Subcutaneous abdominal adipose tissue (tissue), 5 donors: Measurements from ENCODE around the gene LCE3A.
A peak's percentile ranks its signal among the peaks of the same experiment; 100 is the strongest.
"Not testable (repeated sequence)": the region's sequence is repeated elsewhere in the genome, so short reads cannot be mapped to it uniquely, and the experiment has no call there.

Experiments used
- H3K27ac ChIP-seq: one replicate; pipeline ENCODE4 v1.7.0; 2013; ENCODE audit warnings: low read depth, mild to moderate bottlenecking, inconsistent platforms, low read length, moderate library complexity
- H3K27me3 ChIP-seq, 5 donors: one replicate each; pipeline ENCODE4 v1.7.0; 2013; ENCODE audit warnings: low read length in 5 of 5, inconsistent platforms in 1 of 5; ENCODE audit not compliant: control insufficient read depth in 5 of 5, insufficient read depth in 4 of 5
- H3K36me3 ChIP-seq, 5 donors: one replicate each; pipeline ENCODE4 v1.7.0; 2013; ENCODE audit warnings: low read length in 5 of 5; ENCODE audit not compliant: control insufficient read depth in 5 of 5, insufficient read depth in 5 of 5
- H3K4me1 ChIP-seq, 5 donors: one replicate each; pipeline ENCODE4 v1.7.0; 2013; ENCODE audit warnings: low read length in 5 of 5, mild to moderate bottlenecking in 3 of 5, moderate library complexity in 1 of 5; ENCODE audit not compliant: control insufficient read depth in 5 of 5, insufficient read depth in 5 of 5
- H3K4me3 ChIP-seq, 5 donors: one replicate each; pipeline ENCODE4 v1.7.0; 2013; ENCODE audit warnings: low read length in 5 of 5, low read depth in 1 of 5
- H3K9ac ChIP-seq, 5 donors: one replicate each; pipeline ENCODE4 v1.7.0; 2013; ENCODE audit warnings: low read length in 5 of 5, mild to moderate bottlenecking in 4 of 5, moderate library complexity in 3 of 5
- H3K9me3 ChIP-seq, 5 donors: one replicate each; pipeline ENCODE4 v1.7.0; 2013; ENCODE audit warnings: low read length in 5 of 5; ENCODE audit not compliant: control insufficient read depth in 5 of 5
- donor health status: healthy.
- donor health status: healthy.
- donor health status: healthy.
- donor health status: healthy.
- donor health status: healthy.

The LCE3A gene

DNA sequence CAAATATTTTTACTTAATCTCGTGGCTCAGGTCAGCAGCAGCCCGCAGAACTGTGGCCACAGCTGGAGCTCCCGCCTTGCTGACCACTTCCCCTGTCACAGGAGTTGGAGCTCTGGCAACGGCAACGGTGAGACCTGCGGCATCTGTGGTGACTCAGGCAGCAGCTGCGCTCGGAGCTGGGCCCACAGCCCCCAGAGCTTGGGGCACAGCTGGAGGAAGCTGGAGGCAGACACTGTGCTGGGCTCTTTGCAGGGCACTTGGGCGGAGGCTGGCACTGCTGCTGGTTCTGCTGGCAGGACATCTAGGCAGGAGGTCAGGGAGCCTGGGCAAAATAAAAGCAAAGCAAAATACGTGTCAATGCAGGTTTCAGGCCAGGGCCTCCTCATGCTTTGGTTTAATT is at the start of gene LCE3A:
Gene LCE3A, minus strand, starts transcription at position 301 of the 400 bp plus-strand sequence. Its CDS starts 0 bp downstream, at position 301.
- peak within 1 kb of the TSS in 1 of 5 donors; percentile 1 for H3K9ac ChIP-seq
- H3K4me1 ChIP-seq = peaks cover 0 to 30% (median 23%) of the 10 kb centered on the region in 5 donors
- no peaks in the 10 kb centered on the region for H3K36me3 ChIP-seq
- peak within 1 kb of the TSS; percentile 75 for H3K27ac ChIP-seq
- peaks cover 9 to 24% (median 23%) of the 10 kb centered on the region in 5 donors for H3K9me3 ChIP-seq
- peak within 1 kb of the TSS in 3 of 5 donors; percentile 5 to 23 (median 16) for H3K4me3 ChIP-seq
- H3K27me3 ChIP-seq = no peaks in the 10 kb centered on the region

- H3K27me3 ChIP-seq = peaks cover 0 to 7% (median 0%) of the 10 kb centered on the region in 5 donors
Measured at GRCh38 chr1:152667648-152668047, 44.7 kb upstream of the LCE3A start.

GRCh38 chr1:152666171-152666570 is 43.3 kb upstream of the LCE3A start:
- H3K9ac ChIP-seq, H3K4me1 ChIP-seq, H3K9me3 ChIP-seq, H3K27ac ChIP-seq, H3K27me3 ChIP-seq, H3K36me3 ChIP-seq, H3K4me3 ChIP-seq: not testable (repeated sequence)

More at GRCh38 chr1:152667648-152668047, 44.7 kb upstream of the LCE3A start:
- Histone ChIP-seq H3K9me3 (no peaks in the 10 kb centered on the region), H3K9ac (no peak overlapping the region), H3K27ac (no peak overlapping the region), H3K36me3 (no peaks in the 10 kb centered on the region), H3K4me1 (no peaks in the 10 kb centered on the region), H3K4me3 (no peak overlapping the region)

DNA sequence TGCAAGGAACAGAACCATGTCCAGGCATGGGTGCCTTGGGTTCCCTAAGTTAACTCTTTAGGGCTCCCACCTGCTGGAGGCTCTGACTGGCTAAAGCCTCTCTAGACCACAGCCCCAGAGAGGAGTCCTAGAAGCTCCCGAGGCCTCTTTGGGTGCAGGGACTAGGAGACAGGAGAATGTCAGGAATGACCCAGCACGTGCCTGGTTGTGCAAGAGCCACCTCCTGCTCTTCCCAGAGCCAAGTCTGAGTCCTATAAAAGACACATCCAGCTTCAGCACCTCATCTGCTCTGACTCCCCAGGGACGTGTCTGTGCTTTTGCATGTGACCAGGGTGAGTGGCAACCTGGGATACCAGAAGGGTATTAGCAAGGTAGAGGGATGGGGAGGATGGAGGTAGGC is 40.2 kb upstream of the LCE3A start, which contains the start of gene LCE2D:
Gene LCE2D, plus strand, starts transcription at position 283 of the 400 bp plus-strand sequence. CDS start 726 bp downstream, outside the sequence.
- H3K4me3 ChIP-seq = no peak within 1 kb of the TSS
- H3K27me3 ChIP-seq = peaks cover 0 to 7% (median 0%) of the 10 kb centered on the region in 5 donors
- H3K9me3 ChIP-seq = no peaks in the 10 kb centered on the region
- H3K9ac ChIP-seq = no peak within 1 kb of the TSS
- no peaks in the 10 kb centered on the region for H3K36me3 ChIP-seq
- no peaks in the 10 kb centered on the region for H3K4me1 ChIP-seq
- H3K27ac ChIP-seq = no peak within 1 kb of the TSS

DNA sequence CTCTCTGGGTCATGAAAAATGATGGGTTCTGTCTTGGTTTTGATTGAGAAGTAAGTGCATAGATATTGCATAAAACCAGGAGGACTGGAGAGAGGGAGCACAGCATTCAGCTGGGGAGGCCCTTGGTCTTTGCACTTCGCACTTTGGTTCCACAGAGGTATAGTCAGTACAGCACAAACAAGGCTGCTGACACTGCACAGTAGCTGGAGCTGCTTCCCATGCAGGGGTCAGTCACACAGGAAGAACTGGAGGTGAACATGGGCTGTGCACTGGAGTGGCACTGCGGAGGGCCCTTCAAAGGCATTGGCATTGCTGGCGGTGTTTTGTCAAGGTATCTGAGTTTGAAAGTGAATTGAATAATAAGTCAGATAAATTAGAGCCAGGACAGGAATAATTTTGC is 35.7 kb upstream of the LCE3A start:
- Histone ChIP-seq H3K4me1 (no peaks in the 10 kb centered on the region), H3K36me3 (no peaks in the 10 kb centered on the region), H3K27me3 (peaks cover 0 to 7% (median 0%) of the 10 kb centered on the region in 5 donors), H3K9me3 (no peaks in the 10 kb centered on the region), H3K9ac (no peak overlapping the region), H3K4me3 (no peak overlapping the region), H3K27ac (no peak overlapping the region)

DNA sequence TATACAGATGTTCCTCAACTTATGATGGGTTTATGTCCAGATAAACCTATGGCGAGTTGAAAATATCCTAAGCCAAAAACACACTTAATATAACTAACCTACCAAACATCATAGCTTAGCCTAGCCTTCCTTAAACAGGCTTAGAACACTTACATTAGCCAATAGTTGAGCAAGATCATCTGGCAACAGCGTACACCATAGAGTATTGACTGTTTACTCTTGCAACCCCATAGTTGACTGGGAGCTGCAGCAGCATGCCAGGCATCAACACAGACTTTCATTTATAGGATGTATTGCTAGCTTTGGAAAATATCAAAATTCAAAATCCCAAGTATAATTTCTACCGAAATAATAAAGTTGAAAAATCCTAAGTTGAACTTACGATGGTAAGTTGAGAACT is 34.8 kb upstream of the LCE3A start:
- H3K27ac ChIP-seq = no peak overlapping the region
- no peaks in the 10 kb centered on the region for H3K36me3 ChIP-seq
- no peaks in the 10 kb centered on the region for H3K9me3 ChIP-seq
- no peaks in the 10 kb centered on the region for H3K4me1 ChIP-seq
- H3K27me3 ChIP-seq = no peaks in the 10 kb centered on the region
- no peak overlapping the region for H3K4me3 ChIP-seq
- H3K9ac ChIP-seq = no peak overlapping the region

- no peaks in the 10 kb centered on the region for H3K27me3 ChIP-seq
- H3K4me1 ChIP-seq = no peaks in the 10 kb centered on the region
- H3K4me3 ChIP-seq = no peak overlapping the region
- H3K9me3 ChIP-seq = no peaks in the 10 kb centered on the region
- H3K9ac ChIP-seq = no peak overlapping the region
- H3K36me3 ChIP-seq = no peaks in the 10 kb centered on the region
- H3K27ac ChIP-seq = no peak overlapping the region
Measured at GRCh38 chr1:152656459-152656858, 33.6 kb upstream of the LCE3A start.

DNA sequence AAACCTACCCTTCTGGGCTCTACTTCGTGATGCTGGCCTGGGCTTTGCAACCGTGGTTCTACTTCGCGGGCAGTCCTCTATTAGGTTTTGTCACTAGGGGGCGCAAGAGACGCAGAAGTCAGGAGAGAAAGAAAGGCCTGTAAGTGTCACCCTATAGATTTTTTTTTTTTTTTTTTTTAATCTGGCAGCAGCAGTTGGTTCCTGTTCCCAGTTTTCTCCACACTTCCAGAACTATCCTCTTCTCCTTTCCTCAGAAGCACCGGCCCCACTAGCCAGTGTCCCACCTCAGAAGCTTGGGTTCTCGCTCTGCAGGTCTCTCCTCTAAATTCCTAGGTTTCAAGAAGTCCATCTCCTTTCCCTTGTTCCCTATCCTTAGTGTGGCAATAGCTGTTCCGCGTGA is 31.2 kb upstream of the LCE3A start:
- no peak overlapping the region for H3K27ac ChIP-seq
- no peaks in the 10 kb centered on the region for H3K36me3 ChIP-seq
- H3K9me3 ChIP-seq = no peaks in the 10 kb centered on the region
- H3K27me3 ChIP-seq = no peaks in the 10 kb centered on the region
- H3K9ac ChIP-seq = no peak overlapping the region
- H3K4me3 ChIP-seq = no peak overlapping the region
- no peaks in the 10 kb centered on the region for H3K4me1 ChIP-seq

GRCh38 chr1:152646656-152647055 is 23.8 kb upstream of the LCE3A start:
- no peak overlapping the region for H3K4me3 ChIP-seq
- no peak overlapping the region for H3K27ac ChIP-seq
- H3K9ac ChIP-seq = no peak overlapping the region
- H3K27me3 ChIP-seq = peaks cover 0 to 3% (median 0%) of the 10 kb centered on the region in 5 donors
- no peaks in the 10 kb centered on the region for H3K36me3 ChIP-seq
- H3K4me1 ChIP-seq = peaks cover 0 to 14% (median 9%) of the 10 kb centered on the region in 5 donors
- H3K9me3 ChIP-seq = no peaks in the 10 kb centered on the region

DNA sequence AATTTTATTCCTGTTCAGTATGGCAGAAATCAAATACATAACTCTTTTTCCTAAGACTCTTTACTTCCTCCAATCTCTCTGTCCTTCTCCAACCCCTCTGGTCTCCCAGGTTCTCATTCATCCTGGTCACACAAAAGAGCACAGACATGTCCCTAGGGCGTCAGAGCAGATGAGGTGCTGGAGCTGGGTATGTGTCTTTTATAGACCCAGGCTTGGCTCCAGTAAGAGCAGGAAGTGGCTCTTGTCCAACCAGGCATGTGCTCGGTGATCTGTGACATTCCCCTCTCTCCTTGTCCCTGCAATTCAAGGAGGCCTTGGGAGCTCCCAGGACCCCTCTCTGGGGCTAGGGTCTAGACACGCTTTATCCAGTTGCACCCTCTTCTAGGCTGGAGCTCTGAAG is 22.2 kb upstream of the LCE3A start:
- Histone ChIP-seq H3K4me1 (peaks cover 0 to 14% (median 9%) of the 10 kb centered on the region in 5 donors), H3K27me3 (peaks cover 0 to 3% (median 0%) of the 10 kb centered on the region in 5 donors), H3K27ac (no peak overlapping the region), H3K4me3 (no peak overlapping the region), H3K9ac (no peak overlapping the region), H3K36me3 (no peaks in the 10 kb centered on the region), H3K9me3 (no peaks in the 10 kb centered on the region)
